Astrocyte (in vitro differentiated cells and primary cell): ENCODE data around the gene B4GALNT3. TPM values are rescaled to one million over a fixed set of nuclear protein-coding genes. Genes with fewer than 3 reads are reported as not detected.

Source experiments
- DNase-seq: peaks from one replicate; pipeline ENCODE4 v3.0.0-alpha.2; 2010; ENCODE audit warnings: low read depth
- FAIRE-seq: peaks from 2 replicates; lab custom pipeline; 2011; peaks lifted over from hg19 to GRCh38; lab: Jason Lieb, UNC
- H2AFZ ChIP-seq: 2 replicates; pipeline ENCODE4 v1.6.0; 2012; ENCODE audit warnings: low read depth, low read length, inconsistent platforms
- H3K27ac ChIP-seq: 2 replicates; pipeline ENCODE4 v1.5.1; 2011; ENCODE audit warnings: low read depth, low read length, inconsistent platforms
- H3K27me3 ChIP-seq: 2 replicates; pipeline ENCODE4 v1.6.0; 2011; ENCODE audit warnings: low read length, inconsistent platforms; ENCODE audit not compliant: insufficient read depth
- H3K36me3 ChIP-seq: 2 replicates; pipeline ENCODE4 v1.5.1; 2011; ENCODE audit warnings: low read length, inconsistent platforms; ENCODE audit not compliant: insufficient read depth
- H3K4me1 ChIP-seq: 2 replicates; pipeline ENCODE4 v1.5.1; 2011; ENCODE audit warnings: low read length, inconsistent platforms; ENCODE audit not compliant: insufficient read depth
- H3K4me2 ChIP-seq: 2 replicates; pipeline ENCODE4 v1.6.0; 2012; ENCODE audit warnings: low read length, inconsistent platforms
- H3K4me3 ChIP-seq: 2 replicates; pipeline ENCODE4 v1.5.1; 2011; ENCODE audit warnings: low read depth, mild to moderate bottlenecking, low read length, inconsistent platforms; ENCODE audit not compliant: insufficient read depth
- H3K79me2 ChIP-seq: 2 replicates; pipeline ENCODE4 v1.6.0; 2012; ENCODE audit warnings: mild to moderate bottlenecking, low read length, inconsistent platforms; ENCODE audit not compliant: insufficient read depth
- H3K9ac ChIP-seq: 2 replicates; pipeline ENCODE4 v1.6.0; 2012; ENCODE audit warnings: mild to moderate bottlenecking, low read length, inconsistent platforms
- H3K9me3 ChIP-seq: 2 replicates; pipeline ENCODE4 v1.5.1; 2012; ENCODE audit warnings: low read depth, mild to moderate bottlenecking, low read length, inconsistent platforms; ENCODE audit not compliant: insufficient read depth
- H4K20me1 ChIP-seq: 2 replicates; pipeline ENCODE4 v1.6.0; 2012; ENCODE audit warnings: low read length, inconsistent platforms; ENCODE audit not compliant: insufficient read depth
- H3K27ac Mint-ChIP-seq: one replicate; pipeline ENCODE4 v1.8.0; 2021; ENCODE audit warnings: mild to moderate bottlenecking, mixed read lengths; ENCODE audit not compliant: unreplicated experiment
- H3K27me3 Mint-ChIP-seq: one replicate; pipeline ENCODE4 v1.8.0; 2021; ENCODE audit warnings: low read depth, mixed read lengths; ENCODE audit not compliant: unreplicated experiment
- H3K36me3 Mint-ChIP-seq: one replicate; pipeline ENCODE4 v1.8.0; 2021; ENCODE audit warnings: low read depth, mixed read lengths; ENCODE audit not compliant: unreplicated experiment
- H3K4me1 Mint-ChIP-seq: one replicate; pipeline ENCODE4 v1.8.0; 2021; ENCODE audit warnings: low read depth, mixed read lengths; ENCODE audit not compliant: unreplicated experiment
- H3K4me3 Mint-ChIP-seq: one replicate; pipeline ENCODE4 v1.8.0; 2021; ENCODE audit warnings: mild to moderate bottlenecking, moderate library complexity, mixed read lengths; ENCODE audit not compliant: unreplicated experiment
- H3K9me3 Mint-ChIP-seq: one replicate; pipeline ENCODE4 v1.8.0; 2021; ENCODE audit warnings: mild to moderate bottlenecking, mixed read lengths; ENCODE audit not compliant: unreplicated experiment
- CTCF ChIP-seq: IDR thresholded peaks from 2 replicates; pipeline ENCODE4 v1.5.1; 2011; ENCODE audit warnings: low read depth, mild to moderate bottlenecking, inconsistent platforms, low read length, moderate library complexity; ENCODE audit not compliant: insufficient read depth
- EZH2 ChIP-seq: IDR thresholded peaks from 2 replicates; pipeline ENCODE4 v1.6.1; 2012; ENCODE audit warnings: mild to moderate bottlenecking, low read length, inconsistent platforms; ENCODE audit not compliant: insufficient read depth
- total RNA-seq: library from RNA; stranded (reverse); gene quantifications from 2 replicates; pipeline ENCODE4 v1.2.1, GENCODE V29; 2021

The B4GALNT3 gene
- total RNA-seq, 1 donor from 2014 or later, result 3.6 TPM

GRCh38 chr12:447141-447540 is 12.6 kb upstream of the B4GALNT3 start:
- no peak overlapping the region for H3K9ac ChIP-seq
- no peaks in the 10 kb centered on the region for H3K79me2 ChIP-seq
- no peaks in the 10 kb centered on the region for H3K4me1 Mint-ChIP-seq
- TF ChIP-seq CTCF (no peak), EZH2 (no peak)
- peaks cover 9% of the 10 kb centered on the region for H3K27me3 ChIP-seq
- H2AFZ ChIP-seq, result no peak overlapping the region
- no peak overlapping the region for H3K4me3 Mint-ChIP-seq
- H3K36me3 Mint-ChIP-seq, result no peaks in the 10 kb centered on the region
- no peak for FAIRE-seq
- H3K4me3 ChIP-seq, result no peak overlapping the region
- no peaks in the 10 kb centered on the region for H3K4me1 ChIP-seq
- H3K9me3 ChIP-seq, result no peaks in the 10 kb centered on the region
- DNase-seq, result no peak
- no peak overlapping the region for H3K27ac Mint-ChIP-seq
- H3K36me3 ChIP-seq, result no peaks in the 10 kb centered on the region
- H3K27ac ChIP-seq, result no peak overlapping the region
- peaks cover 4% of the 10 kb centered on the region for H3K27me3 Mint-ChIP-seq
- no peaks in the 10 kb centered on the region for H4K20me1 ChIP-seq
- no peaks in the 10 kb centered on the region for H3K9me3 Mint-ChIP-seq
- H3K4me2 ChIP-seq, result no peak overlapping the region

- H4K20me1 ChIP-seq, result no peaks in the 10 kb centered on the region
- no peak overlapping the region for H3K27ac ChIP-seq
- FAIRE-seq (no peak), DNase-seq (no peak)
- H3K27me3 ChIP-seq, result peaks cover 13% of the 10 kb centered on the region
- H3K4me1 ChIP-seq, result no peaks in the 10 kb centered on the region
- H3K4me3 ChIP-seq, result no peak overlapping the region
- no peak overlapping the region for H3K4me2 ChIP-seq
- Mint-ChIP-seq H3K4me3 (no peak overlapping the region), H3K27me3 (peaks cover 4% of the 10 kb centered on the region), H3K36me3 (no peaks in the 10 kb centered on the region), H3K27ac (no peak overlapping the region), H3K9me3 (peaks cover 2% of the 10 kb centered on the region), H3K4me1 (no peaks in the 10 kb centered on the region)
- no peak overlapping the region for H3K9ac ChIP-seq
- no peak for TF ChIP-seq CTCF
- no peak for TF ChIP-seq EZH2
- no peaks in the 10 kb centered on the region for H3K9me3 ChIP-seq
- H2AFZ ChIP-seq, result no peak overlapping the region
- H3K36me3 ChIP-seq, result no peaks in the 10 kb centered on the region
- no peaks in the 10 kb centered on the region for H3K79me2 ChIP-seq
These were observed 10.5 kb upstream of the B4GALNT3 start for GRCh38 chr12:449203-449602.

GRCh38 chr12:450438-450837 is 9.3 kb upstream of the B4GALNT3 start:
- H3K4me2 ChIP-seq, result no peak overlapping the region
- DNase-seq (no peak), FAIRE-seq (no peak)
- no peak overlapping the region for H3K9ac ChIP-seq
- no peaks in the 10 kb centered on the region for H3K4me1 ChIP-seq
- no peak for TF ChIP-seq EZH2
- no peak for TF ChIP-seq CTCF
- peaks cover 15% of the 10 kb centered on the region for H3K27me3 ChIP-seq
- H3K79me2 ChIP-seq, result no peaks in the 10 kb centered on the region
- H3K36me3 Mint-ChIP-seq, result no peaks in the 10 kb centered on the region
- H4K20me1 ChIP-seq, result no peaks in the 10 kb centered on the region
- H3K4me3 Mint-ChIP-seq, result no peak overlapping the region
- H3K27me3 Mint-ChIP-seq, result peaks cover 13% of the 10 kb centered on the region
- H3K9me3 Mint-ChIP-seq, result peaks cover 2% of the 10 kb centered on the region
- no peak overlapping the region for H3K27ac Mint-ChIP-seq
- no peak overlapping the region for H3K27ac ChIP-seq
- H3K9me3 ChIP-seq, result no peaks in the 10 kb centered on the region
- H2AFZ ChIP-seq, result no peak overlapping the region
- no peaks in the 10 kb centered on the region for H3K4me1 Mint-ChIP-seq
- no peaks in the 10 kb centered on the region for H3K36me3 ChIP-seq
- no peak overlapping the region for H3K4me3 ChIP-seq
